ENCODE data around the gene VRK3.

The VRK3 gene

GRCh38 chr19:49930483-49931011 is 94.6 kb downstream of the VRK3 start:
- peak; percentile 38 for DNase-seq (ENCODE audit: low spot score)

- DNase-seq (ENCODE audit: low spot score) = peak; percentile 95
Observed at GRCh38 chr19:49929611-49930482, 95.3 kb downstream of the VRK3 start.

- DNase-seq (ENCODE audit: low spot score) = peak; percentile 94
Observed at GRCh38 chr19:49929121-49929610, 96.0 kb downstream of the VRK3 start, which contains the start of the genes ATF5 and NUP62. TSS of gene ATF5 (plus strand) at chr19:49929205. CDS start at chr19:49930851, 1,646 bp downstream. TSS of gene NUP62 (minus strand) at chr19:49929504. CDS start at chr19:49909807, 19,697 bp downstream.

- DNase-seq (ENCODE audit: low spot score) = no peak
Observed at GRCh38 chr19:49927526-49928264, 97.5 kb downstream of the VRK3 start.

- no peak for DNase-seq (ENCODE audit: low spot score)
Observed at GRCh38 chr19:49926515-49926914, 98.7 kb downstream of the VRK3 start.

Measured in hematopoietic multipotent progenitor cell treated with erythropoietin and hydrocortisone succinate and interleukin-3 and kit ligand, for 15 days (in vitro differentiated cells).